ENCODE results near the gene EPYC. TPM values are rescaled to one million over a fixed set of nuclear protein-coding genes. Genes with fewer than 3 reads are reported as not detected.
A peak's percentile ranks its signal among the peaks of the same experiment; 100 is the strongest.

The EPYC gene
- total RNA-seq, 1 experiment from 2014 or later, result 0.05 TPM

- H3K27me3 ChIP-seq (replicated peaks), result 0 out of 2 replicates have a peak, but pooled peaks cover 2% of the 10 kb centered on the region
Measured at GRCh38 chr12:90961154-90961553, 43.6 kb downstream of the EPYC start.

GRCh38 chr12:90959538-90960139 lies 45.1 kb downstream of the EPYC start:
- H3K9me3 ChIP-seq (replicated peaks), result no peaks in the 10 kb centered on the region
- H3K36me3 ChIP-seq, result no peaks in the 10 kb centered on the region
- peaks cover 5% of the 10 kb centered on the region for H3K4me1 ChIP-seq (replicated peaks)
- 0 out of 2 replicates have a peak, but pooled peaks cover 2% of the 10 kb centered on the region for H3K27me3 ChIP-seq (replicated peaks)
- H3K27ac ChIP-seq, result no peak overlapping the region
- no peak overlapping the region for H3K4me3 ChIP-seq
- DNase-seq (ENCODE audit: low read depth in 1 of 2, low spot score in 2 of 2), result peak; percentile 96 to 99

More at GRCh38 chr12:90961154-90961553, 43.6 kb downstream of the EPYC start:
- no peaks in the 10 kb centered on the region for H3K9me3 ChIP-seq (replicated peaks)
- H3K27ac ChIP-seq, result no peak overlapping the region
- H3K36me3 ChIP-seq, result no peaks in the 10 kb centered on the region
- H3K4me3 ChIP-seq, result no peak overlapping the region
- peak; percentile 54 to 61 for DNase-seq (ENCODE audit: low read depth in 1 of 2, low spot score in 2 of 2)
- H3K4me1 ChIP-seq (replicated peaks), result peaks cover 5% of the 10 kb centered on the region

DNA sequence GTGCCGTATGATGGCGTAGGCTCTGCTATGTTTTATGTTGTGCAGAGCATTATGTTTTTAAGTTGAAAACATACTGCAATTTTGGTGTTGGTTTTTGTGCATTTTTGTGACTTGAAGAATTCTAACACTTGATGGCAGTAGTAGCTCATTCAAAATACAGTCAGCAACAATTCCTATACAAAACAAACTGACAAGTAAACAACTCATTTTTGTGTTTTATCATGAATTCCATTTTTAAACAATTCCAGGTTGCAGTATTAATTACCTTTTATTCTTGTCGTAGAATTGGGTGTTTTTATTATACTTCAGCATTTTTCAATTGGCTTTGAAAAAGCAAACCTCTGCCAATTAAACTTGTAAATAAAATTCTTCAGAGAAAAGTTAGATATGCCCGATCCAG lies 45.7 kb downstream of the EPYC start:
- no peak overlapping the region for H3K4me3 ChIP-seq
- peak in 1 of 2 experiments; percentile 94 for DNase-seq (ENCODE audit: low read depth in 1 of 2, low spot score in 2 of 2)
- no peaks in the 10 kb centered on the region for H3K36me3 ChIP-seq
- 0 out of 2 replicates have a peak, but pooled peaks cover 2% of the 10 kb centered on the region for H3K27me3 ChIP-seq (replicated peaks)
- peaks cover 5% of the 10 kb centered on the region for H3K4me1 ChIP-seq (replicated peaks)
- peaks cover 1% of the 10 kb centered on the region for H3K9me3 ChIP-seq (replicated peaks)
- no peak overlapping the region for H3K27ac ChIP-seq

DNA sequence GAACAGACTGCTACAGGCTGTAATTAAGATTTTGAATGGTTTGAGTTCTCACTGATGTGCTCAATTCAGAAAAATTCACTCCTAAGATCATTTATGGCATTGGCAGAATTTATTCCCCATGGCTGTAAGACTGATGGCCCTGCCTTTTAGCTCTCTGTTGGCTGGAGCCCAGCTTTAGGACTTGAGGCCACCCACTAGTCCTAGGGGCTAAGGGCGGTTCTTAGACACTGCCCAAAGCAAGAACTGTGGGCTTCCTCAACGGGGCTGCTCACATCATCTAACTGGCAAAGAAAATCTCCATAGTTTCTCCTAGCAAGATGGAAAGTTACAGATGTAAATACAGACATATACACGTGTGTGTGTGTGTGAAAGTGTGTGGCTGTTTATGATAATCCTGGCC lies 46.4 kb downstream of the EPYC start:
- Histone ChIP-seq H3K36me3 (no peaks in the 10 kb centered on the region), H3K27me3 (replicated peaks) (peaks cover 3% of the 10 kb centered on the region; the same call in 1 of the 2 replicates), H3K27ac (no peak overlapping the region), H3K9me3 (replicated peaks) (peaks cover 5% of the 10 kb centered on the region), H3K4me1 (replicated peaks) (peaks cover 5% of the 10 kb centered on the region), H3K4me3 (no peak overlapping the region)
- peak in 1 of 2 experiments; percentile 86 for DNase-seq (ENCODE audit: low read depth in 1 of 2, low spot score in 2 of 2)

GRCh38 chr12:90954921-90955320 lies 49.9 kb downstream of the EPYC start, which contains the start of gene CCER1:
CCER1 (minus strand) TSS chr12:90955176; CDS start chr12:90954742, 434 bp downstream.
- Histone ChIP-seq H3K9me3 (replicated peaks) (peaks cover 5% of the 10 kb centered on the region), H3K4me1 (replicated peaks) (peaks cover 5% of the 10 kb centered on the region), H3K36me3 (no peaks in the 10 kb centered on the region), H3K27me3 (replicated peaks) (peaks cover 30% of the 10 kb centered on the region), H3K27ac (no peak within 1 kb of the TSS), H3K4me3 (no peak within 1 kb of the TSS)
- DNase-seq (ENCODE audit: low read depth in 1 of 2, low spot score in 2 of 2), result peak; percentile 52 to 93

- Histone ChIP-seq H3K4me1 (replicated peaks) (peaks cover 4% of the 10 kb centered on the region), H3K4me3 (no peak overlapping the region), H3K36me3 (no peaks in the 10 kb centered on the region), H3K27me3 (replicated peaks) (peaks cover 35% of the 10 kb centered on the region), H3K27ac (no peak overlapping the region), H3K9me3 (replicated peaks) (peaks cover 5% of the 10 kb centered on the region)
- no peak for DNase-seq (ENCODE audit: low read depth in 1 of 2, low spot score in 2 of 2)
Measured at GRCh38 chr12:90954428-90954827, 50.3 kb downstream of the EPYC start.

DNA sequence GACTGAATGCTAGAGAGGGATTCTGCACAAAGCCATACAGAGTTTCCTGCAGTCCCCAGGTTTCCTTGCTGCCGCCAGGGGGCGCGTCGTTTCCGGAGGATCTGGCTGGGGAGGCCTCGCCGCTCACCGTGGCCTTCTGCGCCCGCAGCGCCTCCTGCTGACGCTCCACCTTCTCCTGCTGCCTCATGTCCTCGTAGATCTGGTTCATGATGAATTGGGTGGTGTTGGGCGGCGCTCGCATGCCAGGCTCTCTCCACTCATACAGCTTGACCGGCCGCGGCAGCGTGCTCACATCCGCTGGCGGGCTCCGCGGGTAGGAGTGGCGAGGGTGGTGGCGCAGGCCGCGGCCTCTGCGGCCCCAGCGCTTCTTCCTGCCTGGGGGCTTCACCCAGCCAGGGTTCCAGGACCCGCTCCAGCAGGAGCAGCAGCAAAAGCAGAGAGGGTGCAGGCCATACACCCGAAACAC lies 50.8 kb downstream of the EPYC start:
- DNase-seq (ENCODE audit: low read depth in 1 of 2, low spot score in 2 of 2), result peak; percentile 91 to 100
- no peak overlapping the region for H3K4me3 ChIP-seq
- H3K27me3 ChIP-seq (replicated peaks), result peaks cover 36% of the 10 kb centered on the region
- H3K36me3 ChIP-seq, result no peaks in the 10 kb centered on the region
- H3K9me3 ChIP-seq (replicated peaks), result peaks cover 5% of the 10 kb centered on the region
- H3K27ac ChIP-seq, result no peak overlapping the region
- no peaks in the 10 kb centered on the region for H3K4me1 ChIP-seq (replicated peaks)

GRCh38 chr12:90951432-90952105 lies 53.2 kb downstream of the EPYC start:
- Histone ChIP-seq H3K27ac (no peak overlapping the region), H3K4me1 (replicated peaks) (no peaks in the 10 kb centered on the region), H3K36me3 (no peaks in the 10 kb centered on the region), H3K27me3 (replicated peaks) (peaks cover 34% of the 10 kb centered on the region), H3K9me3 (replicated peaks) (peaks cover 5% of the 10 kb centered on the region), H3K4me3 (no peak overlapping the region)
- DNase-seq (ENCODE audit: low read depth in 1 of 2, low spot score in 2 of 2), result no peak

- H3K27me3 ChIP-seq (replicated peaks), result peaks cover 28% of the 10 kb centered on the region
- H3K9me3 ChIP-seq (replicated peaks), result no peaks in the 10 kb centered on the region
- DNase-seq (ENCODE audit: low read depth in 1 of 2, low spot score in 2 of 2), result no peak
Measured at GRCh38 chr12:90947869-90948268, 56.9 kb downstream of the EPYC start.

DNA sequence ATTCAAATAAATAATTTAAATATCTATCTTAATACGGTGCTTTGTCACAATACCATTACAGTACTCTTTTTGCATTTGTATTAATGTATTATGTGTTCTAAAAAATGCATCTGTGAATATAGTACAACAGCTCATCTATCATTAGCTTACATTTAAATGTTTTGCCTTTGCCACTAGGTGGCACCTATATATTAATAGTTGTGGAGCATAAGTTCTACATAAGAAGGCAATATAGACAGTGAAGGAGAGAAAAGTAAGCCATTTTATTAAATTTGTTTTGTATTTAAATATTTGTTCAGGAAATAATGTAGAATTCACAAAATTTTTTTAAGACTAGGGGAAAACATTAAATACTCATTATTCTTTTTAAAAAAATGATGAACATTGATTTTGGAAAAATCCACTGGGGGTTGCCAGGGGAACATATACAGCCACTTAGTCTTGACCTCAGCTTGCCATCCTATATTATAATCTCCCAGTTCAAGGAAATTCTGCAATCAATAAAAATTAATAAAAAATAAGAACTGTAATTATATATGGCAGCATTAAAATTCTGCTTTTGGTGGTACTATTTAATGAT lies 59.6 kb downstream of the EPYC start:
- Histone ChIP-seq H3K4me3 (no peak overlapping the region), H3K27me3 (replicated peaks) (peaks cover 8% of the 10 kb centered on the region), H3K36me3 (no peaks in the 10 kb centered on the region), H3K9me3 (replicated peaks) (no peaks in the 10 kb centered on the region), H3K4me1 (replicated peaks) (no peaks in the 10 kb centered on the region), H3K27ac (no peak overlapping the region)
- no peak for DNase-seq (ENCODE audit: low read depth in 1 of 2, low spot score in 2 of 2)

More at GRCh38 chr12:90947869-90948268, 56.9 kb downstream of the EPYC start:
- Histone ChIP-seq H3K27ac (no peak overlapping the region), H3K4me3 (no peak overlapping the region), H3K36me3 (no peaks in the 10 kb centered on the region), H3K4me1 (replicated peaks) (no peaks in the 10 kb centered on the region)

- no peaks in the 10 kb centered on the region for H3K36me3 ChIP-seq
Measured at GRCh38 chr12:90943255-90943654, 61.5 kb downstream of the EPYC start.

DNA sequence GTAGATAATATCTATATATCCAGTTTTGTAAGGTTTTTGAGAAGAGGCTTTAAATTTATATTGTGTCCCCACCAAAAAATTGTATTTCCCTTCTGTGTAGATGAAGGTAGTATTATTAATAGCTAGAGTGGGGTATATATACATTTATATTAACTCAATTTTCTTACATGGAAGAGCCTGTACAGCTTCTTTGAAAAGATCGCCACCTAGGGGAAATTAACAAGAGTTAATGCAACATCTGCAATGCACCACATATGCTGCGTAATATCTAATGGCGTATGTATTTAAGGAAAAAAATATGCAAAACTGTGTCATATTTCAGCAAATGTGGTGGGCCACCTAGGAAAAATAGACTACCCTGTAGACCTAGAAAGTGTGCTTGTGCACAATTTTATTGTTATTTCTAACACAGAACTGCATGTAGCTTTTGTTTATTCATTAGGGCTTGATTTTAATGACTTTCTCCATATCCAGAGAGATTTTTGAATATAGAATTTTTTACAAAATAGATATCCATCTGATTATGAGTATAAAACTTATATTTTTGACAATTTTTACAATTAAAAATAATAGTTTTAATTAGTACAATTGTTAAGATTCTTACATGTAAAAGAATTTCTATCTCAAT lies 63.8 kb downstream of the EPYC start:
- Histone ChIP-seq H3K9me3 (replicated peaks) (no peaks in the 10 kb centered on the region), H3K27ac (no peak overlapping the region), H3K36me3 (no peaks in the 10 kb centered on the region), H3K27me3 (replicated peaks) (no peaks in the 10 kb centered on the region), H3K4me1 (replicated peaks) (no peaks in the 10 kb centered on the region), H3K4me3 (no peak overlapping the region)
- no peak for DNase-seq (ENCODE audit: low read depth in 1 of 2, low spot score in 2 of 2)

More at GRCh38 chr12:90943255-90943654, 61.5 kb downstream of the EPYC start:
- H3K27me3 ChIP-seq (replicated peaks), result no peaks in the 10 kb centered on the region
- no peak overlapping the region for H3K27ac ChIP-seq
- DNase-seq (ENCODE audit: low read depth in 1 of 2, low spot score in 2 of 2), result no peak
- no peaks in the 10 kb centered on the region for H3K4me1 ChIP-seq (replicated peaks)
- no peaks in the 10 kb centered on the region for H3K9me3 ChIP-seq (replicated peaks)
- no peak overlapping the region for H3K4me3 ChIP-seq

DNA sequence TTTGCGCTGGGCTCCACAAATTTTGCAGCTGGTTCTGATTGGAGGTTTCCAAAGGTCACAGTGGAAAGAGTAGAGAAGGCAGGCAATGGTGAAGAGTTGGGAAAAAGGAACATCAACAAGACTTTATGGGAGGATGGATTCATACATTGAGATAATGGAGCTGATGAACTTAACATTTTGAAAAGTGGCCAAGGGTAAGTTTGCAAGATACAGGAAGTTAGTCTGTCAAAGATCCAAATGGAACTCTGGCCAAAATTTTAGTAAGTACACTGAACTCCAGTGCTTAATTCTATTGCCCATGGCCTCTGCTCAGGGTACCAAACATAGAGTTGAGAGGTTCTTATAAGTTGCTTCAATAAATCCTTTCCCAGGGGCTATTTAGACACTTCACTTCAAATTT lies 65.4 kb downstream of the EPYC start:
- Histone ChIP-seq H3K9me3 (replicated peaks) (no peaks in the 10 kb centered on the region), H3K27me3 (replicated peaks) (no peaks in the 10 kb centered on the region), H3K4me3 (no peak overlapping the region), H3K36me3 (no peaks in the 10 kb centered on the region), H3K27ac (no peak overlapping the region), H3K4me1 (replicated peaks) (no peaks in the 10 kb centered on the region)
- no peak for DNase-seq (ENCODE audit: low read depth in 1 of 2, low spot score in 2 of 2)
